GM23248 (cell line): ENCODE measurements around the gene TBC1D22A. TPM values are rescaled to one million over a fixed set of nuclear protein-coding genes. Genes with fewer than 3 reads are reported as not detected.

Experiments used
- DNase-seq: peaks from one replicate; pipeline ENCODE4 v3.0.0-alpha.2; 2015
- H2AFZ ChIP-seq: fragments of 200-600 bp; sonication (generic); 2 replicates; pipeline ENCODE4 v1.6.1; 2016; ENCODE audit warnings: antibody characterized with exemption
- H3F3A ChIP-seq: fragments of 200-600 bp; sonication (generic); 2 replicates; pipeline ENCODE4 v1.6.1; 2016; ENCODE audit warnings: mild to moderate bottlenecking, antibody characterized with exemption, mixed run types; ENCODE audit not compliant: insufficient read depth
- H3K27ac ChIP-seq: fragments of 200-600 bp; sonication (generic); 2 replicates; pipeline ENCODE4 v1.5.1; 2016; ENCODE audit warnings: mild to moderate bottlenecking
- H3K27me3 ChIP-seq: fragments of 200-600 bp; sonication (generic); replicated peaks from 2 replicates; pipeline ENCODE4 v1.6.1; 2016; ENCODE audit warnings: mild to moderate bottlenecking; ENCODE audit not compliant: insufficient read depth
- H3K36me3 ChIP-seq: fragments of 200-600 bp; sonication (generic); 2 replicates; pipeline ENCODE4 v1.6.1; 2016; ENCODE audit warnings: low read depth, mild to moderate bottlenecking
- H3K4me1 ChIP-seq: fragments of 200-600 bp; sonication (generic); 2 replicates; pipeline ENCODE4 v1.6.1; 2016; ENCODE audit warnings: mild to moderate bottlenecking; ENCODE audit not compliant: insufficient read depth
- H3K4me2 ChIP-seq: fragments of 200-600 bp; sonication (generic); one replicate; pipeline ENCODE4 v1.6.1; 2016; ENCODE audit warnings: mild to moderate bottlenecking; ENCODE audit not compliant: unreplicated experiment
- H3K4me3 ChIP-seq: fragments of 200-600 bp; sonication (generic); 2 replicates; pipeline ENCODE4 v1.5.1; 2016; ENCODE audit warnings: mild to moderate bottlenecking
- H3K79me2 ChIP-seq: fragments of 200-600 bp; sonication (generic); 2 replicates; pipeline ENCODE4 v1.6.1; 2016; ENCODE audit warnings: mild to moderate bottlenecking; ENCODE audit not compliant: insufficient read depth
- H3K9ac ChIP-seq: fragments of 200-600 bp; sonication (generic); 2 replicates; pipeline ENCODE4 v1.6.1; 2016; ENCODE audit warnings: mild to moderate bottlenecking
- H3K9me2 ChIP-seq: fragments of 200-600 bp; sonication (generic); 2 replicates; pipeline ENCODE4 v1.6.1; 2016; ENCODE audit warnings: mixed run types, mild to moderate bottlenecking, moderate library complexity; ENCODE audit not compliant: insufficient read depth
- H3K9me3 ChIP-seq: fragments of 200-600 bp; sonication (generic); one replicate; pipeline ENCODE4 v1.6.1; 2017; ENCODE audit warnings: low read depth
- H4K20me1 ChIP-seq: fragments of 200-600 bp; sonication (generic); 2 replicates; pipeline ENCODE4 v1.6.0; 2016; ENCODE audit not compliant: insufficient read depth
- EZH2 ChIP-seq: fragments of 200-600 bp; sonication (generic); IDR thresholded peaks from 2 replicates; pipeline ENCODE4 v1.6.1; 2018; ENCODE audit warnings: antibody characterized with exemption, mild to moderate bottlenecking; ENCODE audit not compliant: insufficient read depth, poor library complexity, severe bottlenecking
- EZH2phosphoT487 ChIP-seq: fragments of 200-600 bp; sonication (generic); IDR thresholded peaks from 2 replicates; pipeline ENCODE4 v1.6.1; 2018; ENCODE audit warnings: antibody characterized with exemption, moderate library complexity, mild to moderate bottlenecking, low read depth; ENCODE audit not compliant: insufficient read depth
- WGBS, 2 experiments: methylation state at CpG; one replicate each; pipeline ENCODE4 v1.1.6; 2015 to 2017; ENCODE audit warnings: low lambda C conversion rate in 2 of 2, low coverage in 1 of 2; ENCODE audit errors: missing lambda C conversion rate in 2 of 2; 5-methylcytosine and 5-hydroxymethylcytosine counted together
- in situ Hi-C: fragments of 300-500 bp; cut with MboI; formaldehyde crosslinking; loops from 2 replicates; pipeline ENCODE4 v1.15.0; 2020
- polyA plus RNA-seq: library from polyadenylated mRNA; unstranded; fragments of >200 nt; fragmentation: Nextera tagmentation; extraction: Ambion mirVana; gene quantifications from 2 replicates; pipeline ENCODE4 v1.2.1, GENCODE V29; 2016
- total RNA-seq: library from RNA; depleted of rRNA; stranded (reverse); fragments of >200 nt; shearing (Covaris generic); gene quantifications from 2 replicates; pipeline ENCODE4 v1.2.3, GENCODE V29; 2014

The TBC1D22A gene
- total and polyA plus RNA-seq, 2 experiments from 2014 or later, result 12.3 to 16.9 TPM

DNA sequence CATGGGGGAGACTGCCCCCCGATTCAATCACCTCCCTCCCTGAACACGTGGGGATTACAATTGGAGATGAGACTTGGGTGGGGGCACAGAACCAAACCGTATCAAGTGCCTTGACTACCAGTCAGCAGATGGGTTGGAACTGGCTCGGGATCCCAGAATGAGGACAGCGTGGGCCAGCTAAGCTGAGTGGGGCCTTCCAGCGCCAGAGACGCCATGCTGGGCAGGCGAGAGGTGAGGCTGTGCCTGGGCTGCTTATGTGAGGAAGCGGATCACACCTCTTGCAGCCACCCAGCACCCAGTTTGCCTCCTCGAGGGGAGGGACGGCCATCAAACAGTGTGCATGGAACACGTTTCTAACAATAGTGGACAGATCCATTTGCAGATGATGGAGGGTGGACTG, 195.1 kb downstream of the TBC1D22A start:
- Histone ChIP-seq H3K9ac (no peak overlapping the region), H3K27ac (no peak overlapping the region), H2AFZ (no peak overlapping the region), H3K4me2 (no peak overlapping the region), H3K27me3 (no peaks in the 10 kb centered on the region), H3K9me2 (no peaks in the 10 kb centered on the region), H3K4me1 (no peaks in the 10 kb centered on the region), H3K9me3 (no peaks in the 10 kb centered on the region), H3K36me3 (no peaks in the 10 kb centered on the region), H3F3A (no peaks in the 10 kb centered on the region), H3K4me3 (no peak overlapping the region), H3K79me2 (no peaks in the 10 kb centered on the region), H4K20me1 (0 out of 2 replicates have a peak, but pooled peaks cover 3% of the 10 kb centered on the region)
- no peak for TF ChIP-seq EZH2phosphoT487
- no peak for TF ChIP-seq EZH2
- in situ Hi-C loops, result no loop called here
- DNase-seq, result no peak
- 90 to 91% methylated on average over 12 of the region's 12 CpGs for WGBS, 2 experiments

DNA sequence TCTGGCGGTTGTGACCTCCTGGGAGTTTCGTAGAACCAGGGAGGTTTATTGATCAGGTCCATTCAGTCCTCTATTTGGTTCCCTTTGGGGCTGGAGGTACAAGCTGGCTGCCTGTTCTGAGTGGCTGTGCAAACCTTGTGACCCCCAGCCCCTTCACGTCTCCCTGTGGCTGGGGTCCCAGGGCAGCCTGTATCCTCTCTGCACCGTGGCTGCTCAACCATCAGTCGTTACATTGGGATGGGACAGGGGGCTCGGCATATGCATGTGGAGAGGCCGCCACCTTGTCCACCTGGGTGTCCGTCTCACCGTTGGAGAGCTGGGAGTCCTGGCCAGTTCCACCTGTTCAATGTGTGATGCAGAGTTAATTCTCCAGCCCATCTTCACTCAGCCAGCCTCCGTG, 195.7 kb downstream of the TBC1D22A start:
- TF ChIP-seq EZH2, result no peak
- no peak for TF ChIP-seq EZH2phosphoT487
- no peaks in the 10 kb centered on the region for H3K9me3 ChIP-seq
- no peaks in the 10 kb centered on the region for H3K9me2 ChIP-seq
- no peaks in the 10 kb centered on the region for H3K79me2 ChIP-seq
- no peak overlapping the region for H3K4me3 ChIP-seq
- no peaks in the 10 kb centered on the region for H3F3A ChIP-seq
- H3K27me3 ChIP-seq, result no peaks in the 10 kb centered on the region
- WGBS, 2 experiments, result 95 to 97% methylated on average over 10 of the region's 10 CpGs
- in situ Hi-C loops, result no loop called here
- H3K27ac ChIP-seq, result no peak overlapping the region
- H2AFZ ChIP-seq, result no peak overlapping the region
- DNase-seq, result no peak
- H3K36me3 ChIP-seq, result no peaks in the 10 kb centered on the region
- H3K4me2 ChIP-seq, result no peak overlapping the region
- no peaks in the 10 kb centered on the region for H3K4me1 ChIP-seq
- 0 out of 2 replicates have a peak, but pooled peaks cover 3% of the 10 kb centered on the region for H4K20me1 ChIP-seq
- H3K9ac ChIP-seq, result no peak overlapping the region

GRCh38 chr22:46958658-46959057, 196.2 kb downstream of the TBC1D22A start:
- Histone ChIP-seq H3K4me1 (no peaks in the 10 kb centered on the region), H3K9me2 (no peaks in the 10 kb centered on the region), H2AFZ (no peak overlapping the region), H3K79me2 (no peaks in the 10 kb centered on the region), H3K9ac (no peak overlapping the region), H3K27me3 (no peaks in the 10 kb centered on the region), H3F3A (no peaks in the 10 kb centered on the region), H4K20me1 (no peaks in the 10 kb centered on the region), H3K4me3 (no peak overlapping the region), H3K9me3 (no peaks in the 10 kb centered on the region), H3K36me3 (no peaks in the 10 kb centered on the region), H3K4me2 (no peak overlapping the region), H3K27ac (no peak overlapping the region)
- in situ Hi-C loops, result no loop called here
- TF ChIP-seq EZH2phosphoT487 (no peak), EZH2 (no peak)
- WGBS, 2 experiments, result 93 to 95% methylated on average over 10 of the region's 10 CpGs
- no peak for DNase-seq

- in situ Hi-C loops, result no loop called here
- no peaks in the 10 kb centered on the region for H3K79me2 ChIP-seq
- H3K36me3 ChIP-seq, result no peaks in the 10 kb centered on the region
- H4K20me1 ChIP-seq, result no peaks in the 10 kb centered on the region
- no peaks in the 10 kb centered on the region for H3K9me2 ChIP-seq
- H3F3A ChIP-seq, result no peaks in the 10 kb centered on the region
- no peaks in the 10 kb centered on the region for H3K4me1 ChIP-seq
- no peak overlapping the region for H3K4me3 ChIP-seq
- no peaks in the 10 kb centered on the region for H3K9me3 ChIP-seq
- TF ChIP-seq EZH2phosphoT487 (no peak), EZH2 (no peak)
- no peaks in the 10 kb centered on the region for H3K27me3 ChIP-seq
- no peak overlapping the region for H3K4me2 ChIP-seq
- WGBS, 2 experiments, result 97 to 99% methylated on average over 12 to 13 of the region's 13 CpGs
- no peak overlapping the region for H3K27ac ChIP-seq
- H3K9ac ChIP-seq, result no peak overlapping the region
- no peak overlapping the region for H2AFZ ChIP-seq
- no peak for DNase-seq
These were observed 196.9 kb downstream of the TBC1D22A start for GRCh38 chr22:46959369-46959768.
